H9 (cell line): ENCODE results near the gene CETN3. TPM values are rescaled to one million over a fixed set of nuclear protein-coding genes. Genes with fewer than 3 reads are reported as not detected.

Experiments used
- DNase-seq: peaks from one replicate; pipeline ENCODE4 v3.0.0-alpha.2; 2017
- H2AFZ ChIP-seq: one replicate; pipeline ENCODE4 v1.6.1; 2013; ENCODE audit warnings: mild to moderate bottlenecking, low read length, control low read depth, moderate library complexity
- H2AK5ac ChIP-seq: 2 replicates; pipeline ENCODE4 v1.6.1; 2013; ENCODE audit warnings: low read length, control low read depth, mixed read lengths; ENCODE audit not compliant: insufficient read length
- H2BK120ac ChIP-seq: one replicate; pipeline ENCODE4 v1.6.1; 2013; ENCODE audit warnings: low read depth, mild to moderate bottlenecking, low read length, control low read depth, inconsistent platforms; ENCODE audit not compliant: poor library complexity, severe bottlenecking
- H2BK12ac ChIP-seq: 2 replicates; pipeline ENCODE4 v1.6.1; 2013; ENCODE audit warnings: low read length, control low read depth, mixed read lengths, low read depth; ENCODE audit not compliant: insufficient read length
- H2BK15ac ChIP-seq: 2 replicates; pipeline ENCODE4 v1.6.1; 2013; ENCODE audit warnings: low read depth, low read length, control low read depth
- H2BK20ac ChIP-seq: one replicate; pipeline ENCODE4 v1.6.1; 2013; ENCODE audit warnings: low read depth, mild to moderate bottlenecking, low read length, control low read depth, inconsistent platforms; ENCODE audit not compliant: poor library complexity, severe bottlenecking
- H2BK5ac ChIP-seq: 2 replicates; pipeline ENCODE4 v1.6.1; 2013; ENCODE audit warnings: low read length, control low read depth, mixed read lengths; ENCODE audit not compliant: insufficient read length
- H3K14ac ChIP-seq: 2 replicates; pipeline ENCODE4 v1.6.1; 2013; ENCODE audit warnings: low read length, control low read depth; ENCODE audit not compliant: insufficient read depth
- H3K18ac ChIP-seq: 2 replicates; pipeline ENCODE4 v1.6.1; 2013; ENCODE audit warnings: low read depth, mild to moderate bottlenecking, mixed read lengths, low read length, control low read depth; ENCODE audit not compliant: insufficient read length
- H3K23ac ChIP-seq: 2 replicates; pipeline ENCODE4 v1.6.1; 2013; ENCODE audit warnings: low read length, control low read depth, mixed read lengths, low read depth; ENCODE audit not compliant: insufficient read length
- H3K23me2 ChIP-seq: 2 replicates; pipeline ENCODE4 v1.6.1; 2013; ENCODE audit warnings: low read depth, mild to moderate bottlenecking, mixed read lengths, low read length, control low read depth; ENCODE audit not compliant: insufficient read length, poor library complexity, severe bottlenecking
- H3K27ac ChIP-seq: 2 replicates; pipeline ENCODE4 v1.5.1; 2013; ENCODE audit warnings: low read length, control low read depth, mixed read lengths, low read depth; ENCODE audit not compliant: insufficient read length
- H3K27me3 ChIP-seq: 2 replicates; pipeline ENCODE4 v1.6.1; 2013; ENCODE audit warnings: low read length, control low read depth, inconsistent platforms; ENCODE audit not compliant: insufficient read depth
- H3K4ac ChIP-seq: 2 replicates; pipeline ENCODE4 v1.6.1; 2013; ENCODE audit warnings: low read depth, mild to moderate bottlenecking, control low read depth, inconsistent platforms, low read length, moderate library complexity
- H3K4me1 ChIP-seq: 2 replicates; pipeline ENCODE4 v1.6.1; 2013; ENCODE audit warnings: low read length, control low read depth, inconsistent platforms; ENCODE audit not compliant: insufficient read depth
- H3K4me2 ChIP-seq: 2 replicates; pipeline ENCODE4 v1.6.1; 2013; ENCODE audit warnings: low read length, control low read depth, mixed read lengths; ENCODE audit not compliant: insufficient read length, insufficient read depth
- H3K56ac ChIP-seq: 2 replicates; pipeline ENCODE4 v1.6.1; 2013; ENCODE audit warnings: low read depth, mild to moderate bottlenecking, mixed read lengths, low read length, control low read depth; ENCODE audit not compliant: insufficient read length
- H3K79me1 ChIP-seq: 2 replicates; pipeline ENCODE4 v1.6.1; 2013; ENCODE audit warnings: low read depth, mild to moderate bottlenecking, moderate library complexity, low read length, control low read depth, inconsistent platforms; ENCODE audit not compliant: insufficient read depth, poor library complexity, severe bottlenecking
- H3K79me2 ChIP-seq: 2 replicates; pipeline ENCODE4 v1.6.1; 2013; ENCODE audit warnings: low read length, control low read depth, inconsistent platforms; ENCODE audit not compliant: insufficient read depth
- H3K9ac ChIP-seq: 2 replicates; pipeline ENCODE4 v1.6.1; 2013; ENCODE audit warnings: low read length, control low read depth, mixed read lengths; ENCODE audit not compliant: insufficient read length; ENCODE audit errors: extremely low read depth
- H3K9me3 ChIP-seq: one replicate; pipeline ENCODE4 v1.6.1; 2013; ENCODE audit warnings: low read depth, low read length, inconsistent platforms; ENCODE audit not compliant: control insufficient read depth
- H3T11ph ChIP-seq: one replicate; pipeline ENCODE4 v1.6.1; 2013; ENCODE audit warnings: mild to moderate bottlenecking, low read length, control low read depth, inconsistent platforms
- H4K20me1 ChIP-seq: one replicate; pipeline ENCODE4 v1.6.1; 2013; ENCODE audit not compliant: control insufficient read depth, insufficient read length, insufficient read depth
- H4K5ac ChIP-seq: 2 replicates; pipeline ENCODE4 v1.6.1; 2013; ENCODE audit warnings: low read depth, mild to moderate bottlenecking, mixed read lengths, low read length, control low read depth; ENCODE audit not compliant: insufficient read length
- H4K8ac ChIP-seq: replicated peaks from 2 replicates; pipeline ENCODE4 v1.6.1; 2013; ENCODE audit warnings: low read length, control low read depth, mixed read lengths, low read depth; ENCODE audit not compliant: insufficient read length
- H4K91ac ChIP-seq: 2 replicates; pipeline ENCODE4 v1.6.1; 2013; ENCODE audit warnings: low read depth, mild to moderate bottlenecking, moderate library complexity, mixed read lengths, low read length, control low read depth; ENCODE audit not compliant: insufficient read length
- H3K27ac Mint-ChIP-seq, 3 experiments: 2 replicates in 2 of 3; 3 replicates in 1 of 3; pipeline ENCODE4 v1.8.0; 2020 to 2021; ENCODE audit warnings: mixed read lengths in 3 of 3, mild to moderate bottlenecking in 1 of 3, moderate library complexity in 1 of 3
- H3K27me3 Mint-ChIP-seq: 2 replicates; pipeline ENCODE4 v1.8.0; 2021; ENCODE audit warnings: low read depth, mild to moderate bottlenecking, moderate library complexity, mixed read lengths
- H3K36me3 Mint-ChIP-seq, 3 experiments: 2 replicates in 2 of 3; 3 replicates in 1 of 3; pipeline ENCODE4 v1.8.0; 2020 to 2021; ENCODE audit warnings: low read depth in 3 of 3, mixed read lengths in 3 of 3; ENCODE audit not compliant: insufficient read depth in 1 of 3
- H3K4me1 Mint-ChIP-seq, 2 experiments: 2 replicates each; pipeline ENCODE4 v1.8.0; 2020; ENCODE audit warnings: mixed read lengths in 2 of 2
- H3K4me3 Mint-ChIP-seq, 2 experiments: 2 replicates in 1 of 2; 3 replicates in 1 of 2; pipeline ENCODE4 v1.8.0; 2020 to 2021; ENCODE audit warnings: mild to moderate bottlenecking in 2 of 2, mixed read lengths in 2 of 2, moderate library complexity in 1 of 2
- H3K9me3 Mint-ChIP-seq, 2 experiments: 2 replicates in 1 of 2; 3 replicates in 1 of 2; pipeline ENCODE4 v1.8.0; 2020; ENCODE audit warnings: mild to moderate bottlenecking in 2 of 2, mixed read lengths in 2 of 2, moderate library complexity in 1 of 2
- CTCF ChIP-seq: fragments of 200-600 bp; sonication (generic); conservative IDR thresholded peaks from 3 replicates; pipeline ENCODE4 v1.8.0; 2021; ENCODE audit warnings: antibody characterized with exemption, mild to moderate bottlenecking
- WGBS: extraction: QIAGEN DNeasy Blood & Tissue Kit; methylation state at CpG from one replicate; pipeline ENCODE4 v1.1.7; 2013; ENCODE audit warnings: missing lambda C conversion rate, low lambda C conversion rate, mixed read lengths; ENCODE audit not compliant: insufficient read length; ENCODE audit errors: extremely low coverage; 5-methylcytosine and 5-hydroxymethylcytosine counted together
- total RNA-seq: library from RNA; stranded (reverse); gene quantifications from 2 replicates; pipeline ENCODE4 v1.2.1, GENCODE V29; 2021

Gene CETN3
- total RNA-seq, 1 experiment from 2014 or later: 36.3 TPM

DNA sequence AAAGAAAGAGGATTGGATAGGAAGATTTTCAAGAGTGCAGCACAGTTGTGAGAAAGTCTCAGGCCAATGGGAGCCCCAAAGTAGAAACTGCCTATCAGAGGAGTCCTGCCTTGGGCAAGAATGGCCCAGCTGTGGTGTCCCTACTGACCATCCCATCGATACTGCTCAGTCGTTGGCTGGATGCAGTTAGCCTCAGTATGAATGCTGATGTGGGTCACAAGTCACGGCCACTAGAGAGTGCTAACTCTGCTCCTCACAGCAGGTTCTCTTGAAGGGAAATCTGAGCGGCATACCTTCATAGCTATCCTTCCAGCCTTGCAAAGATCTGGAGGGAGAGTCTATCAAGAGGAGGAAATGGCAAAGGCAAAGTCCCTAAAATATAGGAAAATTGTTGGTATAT lies 11.6 kb upstream of the CETN3 start:
- no peak overlapping the region for H4K5ac ChIP-seq
- no peak overlapping the region for H3K56ac ChIP-seq
- no peak overlapping the region for H2AK5ac ChIP-seq
- no peaks in the 10 kb centered on the region for H3K9me3 ChIP-seq
- H3K27me3 ChIP-seq: no peaks in the 10 kb centered on the region
- H3K27ac Mint-ChIP-seq: no peak overlapping the region
- no peak overlapping the region for H3K4me3 Mint-ChIP-seq
- H4K91ac ChIP-seq: no peak overlapping the region
- no peak overlapping the region for H2BK20ac ChIP-seq
- peak; percentile 77 for DNase-seq
- TF ChIP-seq CTCF: peak; percentile 57
- no peak overlapping the region for H2BK12ac ChIP-seq
- no CpG with 5 or more reads among the region's 4 CpGs for WGBS
- no peak overlapping the region for H2BK5ac ChIP-seq
- no peaks in the 10 kb centered on the region for H3K4me1 ChIP-seq
- no peak overlapping the region for H3K18ac ChIP-seq
- H3K27ac ChIP-seq: no peak overlapping the region
- H3K27me3 Mint-ChIP-seq: no peaks in the 10 kb centered on the region; the same call in 1 of the 2 replicates
- no peak overlapping the region for H3K23ac ChIP-seq
- no peaks in the 10 kb centered on the region for H3K9me3 Mint-ChIP-seq
- no peaks in the 10 kb centered on the region for H3K79me1 ChIP-seq
- H3T11ph ChIP-seq: no peak overlapping the region
- H3K4ac ChIP-seq: no peak overlapping the region
- peaks cover 3 to 7% of the 10 kb centered on the region in 2 experiments for H3K4me1 Mint-ChIP-seq
- H3K9ac ChIP-seq: no peak overlapping the region
- no peak overlapping the region for H2BK120ac ChIP-seq
- H2AFZ ChIP-seq: no peak overlapping the region
- H3K79me2 ChIP-seq: no peaks in the 10 kb centered on the region
- no peak overlapping the region for H4K8ac ChIP-seq
- H3K36me3 Mint-ChIP-seq: no peaks in the 10 kb centered on the region
- H4K20me1 ChIP-seq: no peaks in the 10 kb centered on the region
- no peak overlapping the region for H3K4me2 ChIP-seq
- no peak overlapping the region for H2BK15ac ChIP-seq
- H3K23me2 ChIP-seq: no peaks in the 10 kb centered on the region
- no peak overlapping the region for H3K14ac ChIP-seq
